ENCODE data around the gene FOXK1.

Gene FOXK1

GRCh38 chr7:4745265-4745919 is 63.3 kb downstream of the FOXK1 start:
- no peak for DNase-seq (ENCODE audit: low spot score)

- DNase-seq (ENCODE audit: low spot score) = no peak
Measured at GRCh38 chr7:4745971-4746919, 64.2 kb downstream of the FOXK1 start.

DNA sequence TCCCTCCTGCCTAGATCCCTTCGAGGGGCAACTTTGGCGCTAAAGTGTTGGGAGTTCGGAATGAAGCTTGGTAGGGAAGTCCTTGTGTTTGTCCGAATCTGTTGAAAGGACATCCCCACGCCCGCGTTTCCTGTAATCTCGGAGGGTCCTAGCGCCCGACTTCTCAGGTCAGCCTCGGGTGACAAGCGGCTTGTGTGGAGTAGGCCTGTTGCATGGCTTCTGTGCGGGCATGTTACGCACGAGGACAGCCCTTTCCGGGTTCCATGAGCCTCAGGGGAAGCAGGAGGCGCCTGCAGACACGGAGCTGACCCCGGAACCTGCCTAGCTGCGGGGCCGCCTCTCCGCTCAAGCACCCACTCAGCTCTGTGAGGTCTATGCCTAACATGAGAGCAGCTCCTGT is 64.9 kb downstream of the FOXK1 start:
- no peak for DNase-seq (ENCODE audit: low spot score)

DNA sequence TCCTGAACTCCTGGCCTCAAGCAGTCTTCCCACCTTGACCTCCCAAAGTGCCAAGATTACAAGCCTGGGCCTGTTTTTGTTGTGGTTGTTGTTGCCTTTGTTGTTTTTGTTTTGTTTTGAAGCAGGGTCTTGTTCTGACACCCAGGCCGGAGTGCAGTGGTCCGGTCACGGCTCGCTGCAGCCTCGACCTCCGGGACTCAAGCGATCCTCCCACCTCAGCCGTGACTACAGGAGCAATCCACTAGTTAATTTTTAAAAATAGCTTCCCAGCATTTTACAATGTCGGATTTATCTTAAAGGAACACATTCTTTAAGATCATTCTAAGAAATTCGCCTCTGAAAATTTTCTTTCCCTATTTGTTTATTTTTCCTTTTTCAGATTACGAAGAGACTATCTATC is 65.7 kb downstream of the FOXK1 start:
- DNase-seq (ENCODE audit: low spot score) = no peak

DNA sequence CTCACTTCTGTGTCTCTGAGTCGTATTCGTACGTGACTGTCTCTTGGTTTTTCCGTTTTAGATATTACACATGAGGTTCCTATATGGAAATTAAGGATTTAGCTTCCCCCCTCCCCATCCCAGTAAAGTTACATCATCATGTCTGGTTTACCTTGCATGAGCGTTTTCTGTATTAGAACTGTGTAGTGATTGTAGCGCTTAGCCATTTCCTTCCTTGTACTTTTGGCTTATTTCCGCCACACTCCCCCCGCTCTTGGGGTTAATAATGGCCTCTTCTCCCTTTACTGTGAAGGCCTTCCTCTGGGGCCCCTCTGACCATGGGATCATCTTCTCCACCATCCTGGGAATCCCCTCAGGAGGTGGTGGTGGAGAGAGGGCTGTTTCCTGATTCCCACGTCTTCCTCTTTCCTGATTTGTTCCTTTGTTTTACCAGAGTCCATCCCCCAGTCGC is 66.2 kb downstream of the FOXK1 start:
- DNase-seq (ENCODE audit: low spot score) = no peak

DNA sequence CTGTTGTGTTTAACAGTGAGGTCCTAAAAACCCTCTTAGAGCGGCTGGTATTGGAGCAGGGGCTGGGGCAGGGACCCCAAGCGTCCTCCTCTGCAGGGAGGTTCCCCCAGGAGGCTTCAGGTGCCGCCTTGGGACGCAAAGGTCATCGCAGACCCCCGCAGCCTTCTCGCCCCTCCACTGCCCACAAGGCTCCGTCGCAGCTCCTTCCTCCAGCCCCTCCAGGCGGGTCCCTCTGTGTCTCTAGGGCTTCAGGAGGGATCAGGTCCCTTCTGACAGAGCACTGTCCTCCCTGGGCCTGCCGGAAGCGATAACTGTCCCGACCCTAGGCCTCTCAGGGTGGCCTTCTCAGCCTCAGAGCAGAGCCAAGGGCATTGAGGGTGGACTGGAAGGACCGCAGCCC is 67.3 kb downstream of the FOXK1 start:
- no peak for DNase-seq (ENCODE audit: low spot score)

GRCh38 chr7:4749798-4750197 is 67.7 kb downstream of the FOXK1 start:
- no peak for DNase-seq (ENCODE audit: low spot score)

GRCh38 chr7:4751398-4751947 is 69.4 kb downstream of the FOXK1 start:
- no peak for DNase-seq (ENCODE audit: low spot score)

- peak; percentile 68 for DNase-seq (ENCODE audit: low spot score)
Measured at GRCh38 chr7:4753598-4754432, 71.7 kb downstream of the FOXK1 start.

DNA sequence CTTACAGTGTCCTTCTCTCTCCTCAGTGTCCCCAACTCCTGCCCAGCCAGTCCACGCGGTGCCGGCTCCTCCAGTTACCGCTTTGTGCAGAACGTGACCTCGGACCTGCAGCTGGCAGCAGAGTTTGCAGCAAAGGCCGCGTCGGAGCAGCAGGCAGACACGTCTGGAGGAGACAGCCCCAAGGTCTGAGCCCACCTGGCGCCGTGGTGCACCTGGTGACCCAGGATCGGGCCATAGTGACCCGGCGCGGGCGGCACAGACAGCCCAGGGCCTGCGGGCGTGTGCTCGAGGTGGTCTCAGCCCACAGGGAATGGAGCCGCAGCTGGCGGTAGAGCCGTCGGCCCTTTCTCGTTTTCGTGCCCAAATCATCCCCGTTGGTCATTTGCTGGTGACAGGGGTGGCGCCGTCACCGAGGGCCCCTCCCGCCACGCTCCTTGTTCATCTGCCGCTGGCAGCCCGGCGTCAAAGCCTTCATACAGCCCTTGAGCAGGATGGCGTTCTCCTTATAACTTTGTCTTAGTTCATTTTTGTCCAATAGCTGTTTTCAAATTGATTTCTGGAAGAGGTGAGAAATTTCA is 72.4 kb downstream of the FOXK1 start:
- no peak for DNase-seq (ENCODE audit: low spot score)

DNA sequence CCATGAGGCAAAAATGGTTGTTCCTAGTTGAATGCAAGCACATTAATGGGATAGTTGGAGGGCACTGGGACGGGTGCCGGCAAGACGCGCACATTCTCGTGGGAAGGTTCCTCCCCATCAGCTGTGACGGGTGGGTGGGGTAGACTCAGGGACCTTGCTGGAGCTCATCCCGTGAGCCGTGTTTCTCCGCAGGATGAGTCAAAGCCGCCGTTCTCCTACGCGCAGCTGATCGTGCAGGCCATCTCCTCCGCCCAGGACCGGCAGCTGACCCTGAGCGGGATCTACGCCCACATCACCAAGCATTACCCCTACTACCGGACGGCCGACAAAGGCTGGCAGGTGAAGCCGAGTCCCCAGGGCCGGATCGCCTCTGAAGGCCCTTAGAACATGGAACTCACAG is 73.0 kb downstream of the FOXK1 start:
- no peak for DNase-seq (ENCODE audit: low spot score)

GRCh38 chr7:4758111-4758510 is 76.0 kb downstream of the FOXK1 start:
- no peak for DNase-seq (ENCODE audit: low spot score)

GRCh38 chr7:4758791-4759190 is 76.7 kb downstream of the FOXK1 start:
- DNase-seq (ENCODE audit: low spot score) = no peak

DNA sequence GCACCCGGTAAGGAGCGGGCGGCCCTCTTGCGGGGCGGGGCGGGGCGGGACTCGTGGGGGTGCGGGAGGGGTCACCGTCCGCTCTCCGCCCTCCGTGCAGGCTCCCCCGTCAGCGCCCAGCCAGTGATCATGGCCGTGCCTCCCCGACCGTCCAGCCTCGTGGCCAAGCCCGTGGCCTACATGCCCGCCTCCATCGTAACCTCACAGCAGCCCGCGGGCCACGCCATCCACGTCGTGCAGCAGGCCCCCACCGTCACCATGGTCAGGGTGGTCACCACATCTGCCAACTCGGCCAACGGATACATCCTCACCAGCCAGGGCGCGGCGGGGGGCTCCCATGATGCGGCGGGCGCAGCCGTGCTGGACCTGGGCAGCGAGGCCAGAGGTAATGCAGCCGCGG is 77.1 kb downstream of the FOXK1 start:
- DNase-seq (ENCODE audit: low spot score) = no peak

DNA sequence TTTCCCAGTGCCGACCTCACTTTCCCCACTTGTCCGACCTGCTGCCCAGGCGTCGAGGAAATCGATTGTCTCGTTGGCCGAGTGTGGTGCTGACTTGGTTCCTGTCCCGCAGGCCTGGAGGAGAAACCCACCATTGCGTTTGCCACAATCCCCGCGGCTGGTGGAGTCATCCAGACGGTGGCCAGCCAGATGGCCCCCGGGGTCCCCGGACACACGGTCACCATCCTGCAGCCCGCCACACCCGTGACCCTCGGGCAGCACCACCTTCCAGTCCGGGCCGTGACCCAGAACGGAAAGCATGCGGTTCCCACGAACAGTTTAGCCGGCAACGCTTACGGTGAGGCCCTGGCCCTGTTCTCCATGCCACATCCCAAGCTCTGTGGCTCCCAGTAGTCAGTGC is 78.9 kb downstream of the FOXK1 start:
- no peak for DNase-seq (ENCODE audit: low spot score)

DNA sequence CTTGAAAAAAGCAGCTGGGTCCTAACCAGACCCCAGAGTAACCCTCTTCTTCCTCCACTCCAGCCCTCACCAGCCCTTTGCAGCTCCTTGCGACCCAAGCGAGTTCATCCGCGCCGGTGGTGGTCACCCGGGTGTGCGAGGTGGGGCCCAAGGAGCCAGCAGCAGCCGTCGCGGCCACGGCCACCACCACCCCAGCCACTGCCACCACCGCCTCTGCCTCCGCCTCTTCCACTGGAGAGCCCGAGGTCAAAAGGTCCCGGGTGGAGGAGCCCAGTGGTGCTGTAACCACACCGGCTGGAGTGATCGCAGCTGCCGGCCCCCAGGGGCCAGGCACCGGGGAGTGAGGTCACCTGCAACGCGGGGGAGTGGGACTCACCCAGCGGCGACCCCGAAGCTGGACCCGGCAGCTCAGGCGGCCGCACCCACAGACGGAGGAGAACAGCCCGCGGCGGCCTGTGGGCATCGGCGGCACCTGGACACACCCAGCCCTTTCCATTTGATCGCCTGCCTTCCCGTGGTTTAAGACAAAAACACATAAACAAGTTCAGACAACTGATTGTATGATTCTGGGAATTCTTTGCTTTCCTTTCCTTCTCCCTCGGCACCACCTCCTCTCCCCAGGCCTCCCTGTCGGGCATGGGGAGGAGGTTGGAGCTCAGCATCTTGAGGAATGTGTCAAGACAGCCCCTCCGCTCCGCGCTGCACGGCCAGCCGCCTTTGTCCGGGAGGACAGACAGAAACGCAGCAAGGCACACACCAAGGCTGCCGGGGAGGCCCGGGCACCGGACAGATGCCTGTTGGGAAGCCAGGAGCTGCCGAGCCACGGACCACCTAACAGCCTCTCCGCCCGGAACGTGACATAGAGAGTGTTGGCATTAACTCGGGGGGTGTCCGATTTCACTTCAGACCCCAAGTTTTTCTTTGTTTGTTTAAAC is 80.3 kb downstream of the FOXK1 start:
- DNase-seq (ENCODE audit: low spot score) = no peak

DNA sequence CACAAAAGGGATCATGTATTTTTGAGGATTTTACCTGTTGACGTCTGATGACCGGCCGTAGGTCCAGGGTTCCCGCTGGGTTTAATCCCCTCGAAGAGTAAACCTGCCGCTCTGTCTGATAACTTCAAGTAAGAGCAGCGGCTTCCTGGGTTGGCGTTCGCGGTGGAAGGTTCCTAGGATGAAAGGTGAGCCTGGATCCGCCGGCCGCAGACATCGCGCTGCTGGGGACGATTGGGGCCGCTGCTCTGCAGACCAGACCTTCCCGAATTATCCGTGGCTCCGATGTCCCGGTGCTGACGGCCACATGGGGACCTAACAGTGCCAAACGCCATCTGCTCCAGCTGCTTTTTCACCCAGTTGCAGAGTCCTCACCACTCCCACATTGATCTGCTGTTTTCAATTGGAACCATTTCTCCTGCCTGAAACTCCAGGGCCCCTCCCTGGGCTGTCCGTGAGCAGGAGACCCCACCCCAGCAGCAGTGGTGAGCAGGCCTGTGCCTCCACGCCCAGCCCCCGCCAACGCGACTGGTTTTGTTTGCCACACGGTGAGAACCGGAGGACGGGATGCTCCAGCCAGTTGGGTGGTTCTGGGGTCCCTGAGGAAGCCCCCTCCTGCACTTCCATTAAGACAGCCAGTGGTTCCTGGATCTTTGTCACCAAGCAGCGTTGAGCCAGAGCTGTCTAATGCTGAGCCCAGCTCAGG is 81.1 kb downstream of the FOXK1 start:
- no peak for DNase-seq (ENCODE audit: low spot score)

- no peak for DNase-seq (ENCODE audit: low spot score)
Measured at GRCh38 chr7:4763794-4764185, 81.7 kb downstream of the FOXK1 start.

DNA sequence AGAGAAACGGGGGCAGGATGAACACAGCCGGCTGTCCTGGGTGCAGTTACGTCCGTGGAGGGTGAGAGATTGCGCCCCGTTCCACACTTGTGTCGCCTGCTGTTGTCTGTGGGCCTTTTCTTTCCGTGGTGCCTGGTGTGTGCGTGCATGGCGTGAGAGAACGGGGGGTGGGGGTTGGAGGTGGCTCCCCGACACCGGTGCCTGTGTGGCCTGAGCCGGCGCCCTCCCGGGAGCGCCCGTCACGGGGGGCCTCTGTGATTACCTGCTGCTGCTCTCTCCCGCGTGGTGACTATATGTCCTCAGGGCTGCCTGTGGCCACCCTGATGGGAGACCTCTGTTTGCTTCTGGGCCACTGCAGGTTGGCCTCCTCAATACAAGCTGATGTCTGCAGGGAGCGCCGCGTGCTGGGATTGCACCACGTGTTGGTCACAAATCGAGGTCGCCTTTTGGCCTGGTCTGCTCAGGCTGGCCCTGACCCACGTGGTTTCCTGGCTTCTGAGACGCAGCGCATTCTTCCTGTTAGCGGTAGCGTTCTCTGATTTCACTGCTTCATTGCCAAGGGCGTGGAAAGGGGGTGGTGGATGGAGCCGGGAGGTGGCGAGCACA is 82.4 kb downstream of the FOXK1 start:
- no peak for DNase-seq (ENCODE audit: low spot score)
